Measurements from ENCODE around the gene NPAS3.

The NPAS3 gene

GRCh38 chr14:33452995-33453394 lies 514.3 kb downstream of the NPAS3 start:
- Histone ChIP-seq H2AFZ (ENCODE audit: low read length) (no peak overlapping the region), H3K9me2 (replicated peaks; ENCODE audit: low read depth, low read length) (no peaks in the 10 kb centered on the region), H3F3A (ENCODE audit: low read depth) (no peaks in the 10 kb centered on the region), H3K4me1 (ENCODE audit: insufficient read depth, low read length, poor library complexity, severe bottlenecking) (peaks cover 2% of the 10 kb centered on the region), H3K4me3 (ENCODE audit: low read length, poor library complexity, severe bottlenecking) (no peak overlapping the region), H3K79me2 (ENCODE audit: insufficient read depth, low read length) (no peaks in the 10 kb centered on the region), H3K36me3 (ENCODE audit: insufficient read depth, low read length) (no peaks in the 10 kb centered on the region), H3K27me3 (ENCODE audit: insufficient read depth, low read length, poor library complexity, severe bottlenecking) (no peaks in the 10 kb centered on the region), H3K9me3 (ENCODE audit: insufficient read depth, low read depth, low read length) (no peaks in the 10 kb centered on the region), H3K4me2 (ENCODE audit: low read depth, low read length, poor library complexity, severe bottlenecking) (no peak overlapping the region), H4K20me1 (ENCODE audit: insufficient read depth, low read length, poor library complexity, severe bottlenecking) (no peaks in the 10 kb centered on the region), H3K9ac (ENCODE audit: low read depth, low read length, poor library complexity, severe bottlenecking) (no peak overlapping the region)
- no peak for TF ChIP-seq EZH2phosphoT487 (IDR thresholded peaks at IDR 0.05; ENCODE audit: borderline replicate concordance)
- TF ChIP-seq CTCF (conservative IDR thresholded peaks at IDR 0.05; ENCODE audit: low read length), result no peak

DNA sequence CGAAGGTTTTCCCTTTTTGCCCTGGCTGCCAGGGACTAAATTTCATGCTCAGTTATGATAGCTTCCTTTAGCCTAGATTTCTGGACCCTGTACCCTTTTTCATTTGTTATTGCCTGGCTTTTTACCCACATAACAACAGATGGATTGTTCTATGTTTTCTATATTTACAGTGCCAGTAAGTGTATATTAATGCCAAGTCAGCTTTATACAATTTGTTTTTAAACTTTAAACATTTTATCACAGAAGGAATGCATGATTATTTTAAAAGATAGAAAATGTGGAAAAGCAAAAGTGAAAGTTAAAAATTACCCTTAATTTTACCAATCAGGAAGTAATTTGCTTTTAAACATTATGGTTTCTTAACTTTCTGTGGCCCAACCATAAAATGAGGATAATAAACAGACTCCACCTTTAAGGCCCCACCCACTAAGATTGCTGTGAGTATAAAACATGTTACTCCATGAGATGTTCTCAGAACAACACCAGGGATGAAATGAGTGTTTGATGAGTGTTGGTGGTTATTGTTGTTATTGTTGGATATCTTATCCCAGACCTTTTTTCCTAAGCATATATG lies 515.4 kb downstream of the NPAS3 start:
- H3K36me3 ChIP-seq (ENCODE audit: insufficient read depth, low read length), result no peaks in the 10 kb centered on the region
- peak overlapping the region; percentile 73 for H2AFZ ChIP-seq (ENCODE audit: low read length)
- no peaks in the 10 kb centered on the region for H3F3A ChIP-seq (ENCODE audit: low read depth)
- H3K4me3 ChIP-seq (ENCODE audit: low read length, poor library complexity, severe bottlenecking), result peak overlapping the region; percentile 16
- H3K27me3 ChIP-seq (ENCODE audit: insufficient read depth, low read length, poor library complexity, severe bottlenecking), result no peaks in the 10 kb centered on the region
- H3K9ac ChIP-seq (ENCODE audit: low read depth, low read length, poor library complexity, severe bottlenecking), result no peak overlapping the region
- peaks cover 2% of the 10 kb centered on the region for H3K4me1 ChIP-seq (ENCODE audit: insufficient read depth, low read length, poor library complexity, severe bottlenecking)
- no peaks in the 10 kb centered on the region for H4K20me1 ChIP-seq (ENCODE audit: insufficient read depth, low read length, poor library complexity, severe bottlenecking)
- H3K9me2 ChIP-seq (replicated peaks; ENCODE audit: low read depth, low read length), result no peaks in the 10 kb centered on the region
- peak overlapping the region; percentile 42 for H3K4me2 ChIP-seq (ENCODE audit: low read depth, low read length, poor library complexity, severe bottlenecking)
- H3K79me2 ChIP-seq (ENCODE audit: insufficient read depth, low read length), result no peaks in the 10 kb centered on the region
- no peaks in the 10 kb centered on the region for H3K9me3 ChIP-seq (ENCODE audit: insufficient read depth, low read depth, low read length)
- TF ChIP-seq CTCF (conservative IDR thresholded peaks at IDR 0.05; ENCODE audit: low read length), result no peak
- TF ChIP-seq EZH2phosphoT487 (IDR thresholded peaks at IDR 0.05; ENCODE audit: borderline replicate concordance), result no peak

DNA sequence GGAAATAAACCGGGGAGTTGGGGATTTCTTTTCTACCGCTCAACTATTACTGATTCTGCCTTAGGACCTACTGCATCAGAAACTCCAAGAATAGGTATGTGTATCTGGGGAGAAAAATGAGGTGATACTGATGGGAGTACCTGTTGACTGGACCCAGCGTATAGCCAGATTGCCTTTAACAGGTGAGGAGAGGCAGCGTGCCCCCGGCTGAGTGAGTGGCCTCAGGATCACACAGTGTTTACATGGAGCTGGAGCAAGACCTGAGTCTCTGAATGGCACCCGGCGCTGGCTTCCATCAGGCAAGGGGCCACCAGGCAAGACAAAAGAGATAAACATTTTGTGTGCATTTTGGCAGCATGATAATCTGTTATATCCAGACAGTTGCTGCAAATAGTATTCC lies 516.0 kb downstream of the NPAS3 start:
- no peaks in the 10 kb centered on the region for H3K9me3 ChIP-seq (ENCODE audit: insufficient read depth, low read depth, low read length)
- H3K36me3 ChIP-seq (ENCODE audit: insufficient read depth, low read length), result no peaks in the 10 kb centered on the region
- 0 out of 2 replicates have a peak overlapping the region, but pooled peaks have one; percentile 73 for H2AFZ ChIP-seq (ENCODE audit: low read length)
- no peaks in the 10 kb centered on the region for H4K20me1 ChIP-seq (ENCODE audit: insufficient read depth, low read length, poor library complexity, severe bottlenecking)
- no peaks in the 10 kb centered on the region for H3F3A ChIP-seq (ENCODE audit: low read depth)
- H3K4me1 ChIP-seq (ENCODE audit: insufficient read depth, low read length, poor library complexity, severe bottlenecking), result peaks cover 2% of the 10 kb centered on the region
- H3K27me3 ChIP-seq (ENCODE audit: insufficient read depth, low read length, poor library complexity, severe bottlenecking), result no peaks in the 10 kb centered on the region
- no peaks in the 10 kb centered on the region for H3K9me2 ChIP-seq (replicated peaks; ENCODE audit: low read depth, low read length)
- no peak overlapping the region for H3K4me3 ChIP-seq (ENCODE audit: low read length, poor library complexity, severe bottlenecking)
- H3K79me2 ChIP-seq (ENCODE audit: insufficient read depth, low read length), result no peaks in the 10 kb centered on the region
- H3K9ac ChIP-seq (ENCODE audit: low read depth, low read length, poor library complexity, severe bottlenecking), result no peak overlapping the region
- no peak overlapping the region for H3K4me2 ChIP-seq (ENCODE audit: low read depth, low read length, poor library complexity, severe bottlenecking)
- no peak for TF ChIP-seq EZH2phosphoT487 (IDR thresholded peaks at IDR 0.05; ENCODE audit: borderline replicate concordance)
- TF ChIP-seq CTCF (conservative IDR thresholded peaks at IDR 0.05; ENCODE audit: low read length), result no peak

All from Loucy (cell line).